ENCODE data around the gene EXOC6B. TPM values are rescaled to one million over a fixed set of nuclear protein-coding genes. Genes with fewer than 3 reads are reported as not detected.

The EXOC6B gene
- total RNA-seq, 2 donors from 2014 or later = 10.4 to 11.6 TPM

GRCh38 chr2:72765997-72766609 lies 59.7 kb downstream of the EXOC6B start:
- Mint-ChIP-seq H3K36me3 (ENCODE audit: insufficient read depth in 2 of 2) (peaks cover 2 to 9% of the 10 kb centered on the region in 2 donors), H3K4me1 (ENCODE audit: low read depth) (no peaks in the 10 kb centered on the region), H3K27ac (no peak overlapping the region), H3K9me3 (peaks cover 4% of the 10 kb centered on the region in 2 donors), H3K4me3 (no peak overlapping the region), H3K27me3 (ENCODE audit: low read depth) (no peaks in the 10 kb centered on the region)
- DNase-seq (no peak), ATAC-seq (replicated peaks in 1 of 2) (no peak)

- DNase-seq (no peak), ATAC-seq (replicated peaks in 1 of 2) (no peak)
- peaks cover 2 to 11% of the 10 kb centered on the region in 2 donors for H3K36me3 Mint-ChIP-seq (ENCODE audit: insufficient read depth in 2 of 2)
- peaks cover 4 to 5% of the 10 kb centered on the region in 2 donors for H3K9me3 Mint-ChIP-seq
- H3K27ac Mint-ChIP-seq = no peak overlapping the region
- H3K4me1 Mint-ChIP-seq (ENCODE audit: low read depth) = no peaks in the 10 kb centered on the region
- no peaks in the 10 kb centered on the region for H3K27me3 Mint-ChIP-seq (ENCODE audit: low read depth)
- no peak overlapping the region for H3K4me3 Mint-ChIP-seq
Observed at GRCh38 chr2:72762276-72762675, 63.6 kb downstream of the EXOC6B start.

GRCh38 chr2:72759755-72760154 lies 66.1 kb downstream of the EXOC6B start:
- H3K27me3 Mint-ChIP-seq (ENCODE audit: low read depth) = no peaks in the 10 kb centered on the region
- no peak for ATAC-seq (replicated peaks in 1 of 2)
- no peak overlapping the region for H3K27ac Mint-ChIP-seq
- peaks cover 4 to 5% of the 10 kb centered on the region in 2 donors for H3K9me3 Mint-ChIP-seq
- no peak for DNase-seq
- H3K4me1 Mint-ChIP-seq (ENCODE audit: low read depth) = no peaks in the 10 kb centered on the region
- H3K4me3 Mint-ChIP-seq = no peak overlapping the region
- H3K36me3 Mint-ChIP-seq (ENCODE audit: insufficient read depth in 2 of 2) = peaks cover 2 to 11% of the 10 kb centered on the region in 2 donors

GRCh38 chr2:72757177-72757775 lies 68.6 kb downstream of the EXOC6B start:
- ATAC-seq (replicated peaks in 1 of 2) (no peak), DNase-seq (no peak)
- no peak overlapping the region for H3K4me3 Mint-ChIP-seq
- H3K9me3 Mint-ChIP-seq = peaks cover 0 to 4% of the 10 kb centered on the region in 2 donors
- no peaks in the 10 kb centered on the region for H3K4me1 Mint-ChIP-seq (ENCODE audit: low read depth)
- H3K27ac Mint-ChIP-seq = no peak overlapping the region
- H3K36me3 Mint-ChIP-seq (ENCODE audit: insufficient read depth in 2 of 2) = peaks cover 0 to 8% of the 10 kb centered on the region in 2 donors
- H3K27me3 Mint-ChIP-seq (ENCODE audit: low read depth) = no peaks in the 10 kb centered on the region

GRCh38 chr2:72755647-72756423 lies 70.0 kb downstream of the EXOC6B start:
- Mint-ChIP-seq H3K4me1 (ENCODE audit: low read depth) (no peaks in the 10 kb centered on the region), H3K27me3 (ENCODE audit: low read depth) (no peaks in the 10 kb centered on the region), H3K36me3 (ENCODE audit: insufficient read depth in 2 of 2) (no peaks in the 10 kb centered on the region), H3K27ac (no peak overlapping the region), H3K9me3 (no peaks in the 10 kb centered on the region), H3K4me3 (no peak overlapping the region)
- no peak for DNase-seq
- ATAC-seq (replicated peaks in 1 of 2) = no peak

- no peaks in the 10 kb centered on the region for H3K27me3 Mint-ChIP-seq (ENCODE audit: low read depth)
- DNase-seq (no peak), ATAC-seq (replicated peaks in 1 of 2) (no peak)
- no peak overlapping the region for H3K4me3 Mint-ChIP-seq
- no peaks in the 10 kb centered on the region for H3K36me3 Mint-ChIP-seq (ENCODE audit: insufficient read depth in 2 of 2)
- H3K27ac Mint-ChIP-seq = no peak overlapping the region
- H3K4me1 Mint-ChIP-seq (ENCODE audit: low read depth) = no peaks in the 10 kb centered on the region
- no peaks in the 10 kb centered on the region for H3K9me3 Mint-ChIP-seq
Observed at GRCh38 chr2:72754628-72755320, 71.1 kb downstream of the EXOC6B start.

GRCh38 chr2:72750977-72751639 lies 74.7 kb downstream of the EXOC6B start:
- Mint-ChIP-seq H3K4me3 (no peak overlapping the region), H3K36me3 (ENCODE audit: insufficient read depth in 2 of 2) (no peaks in the 10 kb centered on the region), H3K4me1 (ENCODE audit: low read depth) (no peaks in the 10 kb centered on the region), H3K27me3 (ENCODE audit: low read depth) (no peaks in the 10 kb centered on the region), H3K27ac (no peak overlapping the region), H3K9me3 (no peaks in the 10 kb centered on the region)
- DNase-seq = no peak
- ATAC-seq (replicated peaks in 1 of 2) = no peak

- H3K36me3 Mint-ChIP-seq (ENCODE audit: insufficient read depth in 2 of 2) = no peaks in the 10 kb centered on the region
- no peaks in the 10 kb centered on the region for H3K9me3 Mint-ChIP-seq
- no peak for DNase-seq
- H3K27me3 Mint-ChIP-seq (ENCODE audit: low read depth) = no peaks in the 10 kb centered on the region
- no peak for ATAC-seq (replicated peaks in 1 of 2)
- H3K27ac Mint-ChIP-seq = no peak overlapping the region
- H3K4me3 Mint-ChIP-seq = no peak overlapping the region
- no peaks in the 10 kb centered on the region for H3K4me1 Mint-ChIP-seq (ENCODE audit: low read depth)
Observed at GRCh38 chr2:72750466-72750865, 75.4 kb downstream of the EXOC6B start.

GRCh38 chr2:72747344-72747743 lies 78.5 kb downstream of the EXOC6B start:
- Mint-ChIP-seq H3K27ac (no peak overlapping the region), H3K9me3 (no peaks in the 10 kb centered on the region), H3K4me1 (ENCODE audit: low read depth) (no peaks in the 10 kb centered on the region), H3K27me3 (ENCODE audit: low read depth) (no peaks in the 10 kb centered on the region), H3K36me3 (ENCODE audit: insufficient read depth in 2 of 2) (no peaks in the 10 kb centered on the region), H3K4me3 (no peak overlapping the region)
- no peak for DNase-seq
- no peak for ATAC-seq (replicated peaks in 1 of 2)

- ATAC-seq (replicated peaks in 1 of 2) = no peak
- peak in 1 of 2 donors; percentile 4 for DNase-seq
- Mint-ChIP-seq H3K27me3 (ENCODE audit: low read depth) (no peaks in the 10 kb centered on the region), H3K4me3 (no peak overlapping the region), H3K4me1 (ENCODE audit: low read depth) (no peaks in the 10 kb centered on the region), H3K36me3 (ENCODE audit: insufficient read depth in 2 of 2) (no peaks in the 10 kb centered on the region), H3K27ac (no peak overlapping the region), H3K9me3 (no peaks in the 10 kb centered on the region)
Observed at GRCh38 chr2:72745679-72746368, 80.0 kb downstream of the EXOC6B start.

GRCh38 chr2:72744049-72744448 lies 81.8 kb downstream of the EXOC6B start:
- H3K27me3 Mint-ChIP-seq (ENCODE audit: low read depth) = no peaks in the 10 kb centered on the region
- DNase-seq (no peak), ATAC-seq (replicated peaks in 1 of 2) (peak in 1 of 2 donors; percentile 54)
- H3K4me3 Mint-ChIP-seq = no peak overlapping the region
- H3K36me3 Mint-ChIP-seq (ENCODE audit: insufficient read depth in 2 of 2) = no peaks in the 10 kb centered on the region
- H3K4me1 Mint-ChIP-seq (ENCODE audit: low read depth) = no peaks in the 10 kb centered on the region
- no peak overlapping the region for H3K27ac Mint-ChIP-seq
- no peaks in the 10 kb centered on the region for H3K9me3 Mint-ChIP-seq

- H3K9me3 Mint-ChIP-seq = no peaks in the 10 kb centered on the region
Observed at GRCh38 chr2:72743481-72743880, 82.4 kb downstream of the EXOC6B start.

More at GRCh38 chr2:72743481-72743880, 82.4 kb downstream of the EXOC6B start:
- no peaks in the 10 kb centered on the region for H3K36me3 Mint-ChIP-seq (ENCODE audit: insufficient read depth in 2 of 2)
- H3K27me3 Mint-ChIP-seq (ENCODE audit: low read depth) = no peaks in the 10 kb centered on the region
- DNase-seq (no peak), ATAC-seq (replicated peaks in 1 of 2) (no peak)
- H3K27ac Mint-ChIP-seq = no peak overlapping the region
- H3K4me3 Mint-ChIP-seq = no peak overlapping the region
- no peaks in the 10 kb centered on the region for H3K4me1 Mint-ChIP-seq (ENCODE audit: low read depth)
